ENCODE results near the gene PHACTR2. TPM values are rescaled to one million over a fixed set of nuclear protein-coding genes. Genes with fewer than 3 reads are reported as not detected.

The PHACTR2 gene
- total RNA-seq (2016; rRNA removed; fragmentation: Illumina TruSeq; extraction: Trizol) = 28.2 and 39.1 TPM in 2 replicates
- 14.4 and 16.0 TPM in 2 replicates for total RNA-seq (2016; cell fraction: cytosol; rRNA removed; fragmentation: Illumina TruSeq; extraction: Trizol; ENCODE audit: low read depth)
- total RNA-seq (2016; cell fraction: insoluble cytoplasmic fraction; rRNA removed; fragmentation: Illumina TruSeq; extraction: Trizol) = 28.7 and 34.3 TPM in 2 replicates
- total RNA-seq (2016; cell fraction: membrane; rRNA removed; fragmentation: Illumina TruSeq; extraction: Trizol) = 29.1 and 31.7 TPM in 2 replicates
- 27.6 and 29.4 TPM in 2 replicates for total RNA-seq (2016; cell fraction: nucleus; rRNA removed; fragmentation: Illumina TruSeq; extraction: Trizol)
- 8.4 and 11.3 TPM in 2 replicates for polyA plus RNA-seq (2011; rRNA removed)
- polyA plus RNA-seq (2011; cell fraction: cytosol; rRNA removed) = 7.5 and 8.1 TPM in 2 replicates
- polyA plus RNA-seq (2011; cell fraction: nucleus; rRNA removed) = 6.0 and 7.3 TPM in 2 replicates
- 6.6 and 11.5 TPM in 2 replicates for polyA plus RNA-seq (2012)
- polyA plus RNA-seq (2016; cell fraction: cytosol; fragmentation: Illumina TruSeq; extraction: Trizol; ENCODE audit: low read depth) = 8.4 and 10.1 TPM in 2 replicates
- polyA plus RNA-seq (2016; cell fraction: insoluble cytoplasmic fraction; fragmentation: Illumina TruSeq; extraction: Trizol; ENCODE audit: low read depth) = 14.6 and 15.0 TPM in 2 replicates
- 9.6 and 11.2 TPM in 2 replicates for polyA plus RNA-seq (2016; cell fraction: membrane; fragmentation: Illumina TruSeq; extraction: Trizol; ENCODE audit: low read depth)
- 12.7 and 13.6 TPM in 2 replicates for polyA plus RNA-seq (2016; cell fraction: nucleus; fragmentation: Illumina TruSeq; extraction: Trizol; ENCODE audit: insufficient read depth, low read depth)
- 13.8 and 29.8 TPM in 2 replicates for polyA minus RNA-seq (2011; rRNA and poly(A)+ RNA removed; ENCODE audit: low replicate concordance)
- polyA minus RNA-seq (2011; cell fraction: cytosol; rRNA and poly(A)+ RNA removed) = 17.3 and 19.4 TPM in 2 replicates
- polyA minus RNA-seq (2011; cell fraction: nucleus; rRNA and poly(A)+ RNA removed) = 29.9 and 31.0 TPM in 2 replicates
- Bru-seq, nascent RNA = percentile 73 among the genes with signal in this experiment
- percentile 77 among the genes with signal in this experiment for BruChase-seq, experiment 1, labeled RNA remaining after a 6-hour chase
- percentile 68 among the genes with signal in this experiment for BruChase-seq, experiment 2, labeled RNA remaining after a 2-hour chase
- long read RNA-seq, experiment 1, full-length matches to known transcripts = 4 of 17 reads
- long read RNA-seq, experiment 1, partial matches to known transcripts = 9 of 17 reads
- long read RNA-seq, experiment 1, other reads (novel, unspliced or antisense) = 4 of 17 reads
- long read RNA-seq, experiment 2, full-length matches to known transcripts = 2 of 6 reads
- long read RNA-seq, experiment 2, partial matches to known transcripts = 2 of 6 reads
- long read RNA-seq, experiment 2, other reads (novel, unspliced or antisense) = 2 of 6 reads

GRCh38 chr6:143677891-143678791, at the start of gene PHACTR2:
TSS of gene PHACTR2 (plus strand) at chr6:143677965. CDS start at chr6:143678164, 199 bp downstream.
- Histone ChIP-seq H3K4me1 (ENCODE audit: insufficient read depth, low read length) (peaks cover 76% of the 10 kb centered on the region), H3K27me3 (ENCODE audit: control insufficient read depth in 1 of 2, insufficient read depth in 2 of 2, low read length in 2 of 2) (no peaks in the 10 kb centered on the region), H3K9me3 (ENCODE audit: low read length) (peaks cover 5% of the 10 kb centered on the region; the same call in 1 of the 2 replicates), H3K79me2 (ENCODE audit: insufficient read depth, low read length) (peaks cover 49% of the 10 kb centered on the region), H2AFZ (ENCODE audit: low read length) (peak within 1 kb of the TSS; percentile 73), H3K27ac (ENCODE audit: extremely low read length, insufficient read depth, low read length) (peak within 1 kb of the TSS; percentile 68), H3K4me3 (replicated peaks in 1 of 3; ENCODE audit: insufficient read depth in 1 of 3, low read depth in 2 of 3, low read length in 3 of 3) (peak within 1 kb of the TSS; percentile 79 to 90 (median 87)), H4K20me1 (ENCODE audit: insufficient read depth, low read length) (no peaks in the 10 kb centered on the region), H3K36me3 (replicated peaks in 1 of 2; ENCODE audit: control insufficient read depth in 1 of 2, insufficient read depth in 2 of 2, low read length in 2 of 2) (no peaks in the 10 kb centered on the region), H3K9ac (ENCODE audit: insufficient read depth, low read depth, low read length) (peak within 1 kb of the TSS; percentile 85), H3K4me2 (ENCODE audit: low read depth, low read length) (peak within 1 kb of the TSS; percentile 85)
- ATAC-seq (peak; percentile 97), FAIRE-seq (no peak), DNase-seq (ENCODE audit: low spot score) (peak; percentile 76)
- ChIA-PET CTCF (ENCODE audit: low intra/inter-chr PET ratio, low total read pairs) (no interaction called here), POLR2A (interaction anchor here (0.6 to 2.8 kb wide), 4 partner anchors 14 to 69 kb away, joined by 3 to 20 read pairs (median 6); no protein-coding TSS in a partner anchor)
- WGBS (ENCODE audit: low lambda C conversion rate) = under 1% methylated on average over 38 of the region's 69 CpGs
- intact Hi-C loops (cut with micrococcal nuclease; ENCODE audit: unreplicated experiment) (loop anchor here (1.0 to 5.0 kb wide), 2 partner anchors 67 to 164 kb away; partner anchors contain the start of gene LTV1), in situ Hi-C loops (cut with HindIII; ENCODE audit: extremely low pct_ligation_motif_present, low pct_unique_long_range_greater_than_20kb) (loop anchor here (5.0 kb wide), 1 partner anchor 164 kb away; the partner anchor contains the start of gene LTV1)
- BruUV-seq (replicated peaks) = no TSS peak
- TF ChIP-seq RNF2 (conservative IDR thresholded peaks at IDR 0.05; ENCODE audit: low read depth) (peak; percentile 65; the same call in 1 of the 2 replicates), ZNF790 (CRISPR knock-in tag; IDR thresholded peaks at IDR 0.05; ENCODE audit: borderline replicate concordance) (peak; percentile 41; the same call in 1 of the 2 replicates), NFKB2 (CRISPR knock-in tag; IDR thresholded peaks at IDR 0.05; ENCODE audit: borderline replicate concordance) (peak; percentile 74; the same call in 1 of the 2 replicates)
- TF ChIP-seq, protein P1, sequence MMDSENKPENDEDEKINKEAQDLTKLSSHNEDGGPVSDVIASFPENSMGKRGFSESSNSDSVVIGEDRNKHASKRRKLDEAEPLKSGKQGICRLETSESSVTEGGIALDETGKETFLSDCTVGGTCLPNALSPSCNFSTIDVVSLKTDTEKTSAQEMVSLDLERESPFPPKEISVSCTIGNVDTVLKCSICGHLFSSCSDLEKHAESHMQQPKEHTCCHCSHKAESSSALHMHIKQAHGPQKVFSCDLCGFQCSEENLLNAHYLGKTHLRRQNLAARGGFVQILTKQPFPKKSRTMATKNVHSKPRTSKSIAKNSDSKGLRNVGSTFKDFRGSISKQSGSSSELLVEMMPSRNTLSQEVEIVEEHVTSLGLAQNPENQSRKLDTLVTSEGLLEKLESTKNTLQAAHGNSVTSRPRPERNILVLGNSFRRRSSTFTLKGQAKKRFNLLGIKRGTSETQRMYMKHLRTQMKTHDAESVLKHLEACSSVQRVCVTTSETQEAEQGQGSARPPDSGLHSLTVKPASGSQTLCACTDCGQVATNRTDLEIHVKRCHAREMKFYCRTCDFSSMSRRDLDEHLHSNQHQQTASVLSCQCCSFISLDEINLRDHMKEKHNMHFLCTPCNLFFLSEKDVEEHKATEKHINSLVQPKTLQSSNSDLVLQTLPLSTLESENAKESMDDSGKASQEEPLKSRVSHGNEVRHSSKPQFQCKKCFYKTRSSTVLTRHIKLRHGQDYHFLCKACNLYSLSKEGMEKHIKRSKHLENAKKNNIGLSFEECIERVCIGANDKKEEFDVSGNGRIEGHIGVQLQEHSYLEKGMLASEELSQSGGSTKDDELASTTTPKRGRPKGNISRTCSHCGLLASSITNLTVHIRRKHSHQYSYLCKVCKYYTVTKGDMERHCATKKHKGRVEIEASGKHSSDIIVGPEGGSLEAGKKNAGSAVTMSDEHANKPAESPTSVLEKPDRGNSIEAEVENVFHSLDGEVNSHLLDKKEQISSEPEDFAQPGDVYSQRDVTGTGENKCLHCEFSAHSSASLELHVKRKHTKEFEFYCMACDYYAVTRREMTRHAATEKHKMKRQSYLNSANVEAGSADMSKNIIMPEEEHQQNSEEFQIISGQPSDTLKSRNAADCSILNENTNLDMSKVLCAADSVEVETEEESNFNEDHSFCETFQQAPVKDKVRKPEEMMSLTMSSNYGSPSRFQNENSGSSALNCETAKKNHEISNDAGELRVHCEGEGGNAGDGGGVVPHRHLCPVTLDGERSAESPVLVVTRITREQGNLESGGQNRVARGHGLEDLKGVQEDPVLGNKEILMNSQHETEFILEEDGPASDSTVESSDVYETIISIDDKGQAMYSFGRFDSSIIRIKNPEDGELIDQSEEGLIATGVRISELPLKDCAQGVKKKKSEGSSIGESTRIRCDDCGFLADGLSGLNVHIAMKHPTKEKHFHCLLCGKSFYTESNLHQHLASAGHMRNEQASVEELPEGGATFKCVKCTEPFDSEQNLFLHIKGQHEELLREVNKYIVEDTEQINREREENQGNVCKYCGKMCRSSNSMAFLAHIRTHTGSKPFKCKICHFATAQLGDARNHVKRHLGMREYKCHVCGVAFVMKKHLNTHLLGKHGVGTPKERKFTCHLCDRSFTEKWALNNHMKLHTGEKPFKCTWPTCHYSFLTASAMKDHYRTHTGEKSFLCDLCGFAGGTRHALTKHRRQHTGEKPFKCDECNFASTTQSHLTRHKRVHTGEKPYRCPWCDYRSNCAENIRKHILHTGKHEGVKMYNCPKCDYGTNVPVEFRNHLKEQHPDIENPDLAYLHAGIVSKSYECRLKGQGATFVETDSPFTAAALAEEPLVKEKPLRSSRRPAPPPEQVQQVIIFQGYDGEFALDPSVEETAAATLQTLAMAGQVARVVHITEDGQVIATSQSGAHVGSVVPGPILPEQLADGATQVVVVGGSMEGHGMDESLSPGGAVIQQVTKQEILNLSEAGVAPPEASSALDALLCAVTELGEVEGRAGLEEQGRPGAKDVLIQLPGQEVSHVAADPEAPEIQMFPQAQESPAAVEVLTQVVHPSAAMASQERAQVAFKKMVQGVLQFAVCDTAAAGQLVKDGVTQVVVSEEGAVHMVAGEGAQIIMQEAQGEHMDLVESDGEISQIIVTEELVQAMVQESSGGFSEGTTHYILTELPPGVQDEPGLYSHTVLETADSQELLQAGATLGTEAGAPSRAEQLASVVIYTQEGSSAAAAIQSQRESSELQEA (CRISPR knock-in tag; IDR thresholded peaks at IDR 0.05; ENCODE audit: not compliant biosample characterization) = peak; percentile 86

All from HepG2 (cell line).